Cardiac muscle cell (in vitro differentiated cells and primary cell): Measurements from ENCODE around the gene RPAP3. TPM values are rescaled to one million over a fixed set of nuclear protein-coding genes. Genes with fewer than 3 reads are reported as not detected.

Experiments used
- DNase-seq, 2 donors: peaks; one replicate each; pipeline versions ENCODE4 v3.0.0 to v3.0.0-alpha.2; 2010 to 2017; ENCODE audit warnings: low read depth in 1 of 2, low spot score in 1 of 2
- H3K27ac ChIP-seq: fragments of 200-600 bp; sonication (generic); 2 replicates; pipeline ENCODE4 v1.5.1; 2016
- H3K27me3 ChIP-seq: fragments of 200-600 bp; sonication (generic); 2 replicates; pipeline ENCODE4 v1.6.0; 2016; ENCODE audit warnings: control low read depth
- H3K36me3 ChIP-seq: fragments of 200-600 bp; sonication (generic); 2 replicates; pipeline ENCODE4 v1.5.1; 2016; ENCODE audit warnings: control low read depth
- H3K4me1 ChIP-seq: fragments of 200-600 bp; sonication (generic); 2 replicates; pipeline ENCODE4 v1.8.1; 2017; ENCODE audit warnings: low read depth, mild to moderate bottlenecking, mixed run types
- H3K4me3 ChIP-seq: fragments of 200-600 bp; sonication (generic); 2 replicates; pipeline ENCODE4 v1.5.1; 2016; ENCODE audit warnings: mild to moderate bottlenecking
- H3K9me3 ChIP-seq: fragments of 200-600 bp; sonication (generic); 2 replicates; pipeline ENCODE4 v1.5.1; 2017; ENCODE audit warnings: low read depth, mild to moderate bottlenecking, control low read depth
- CTCF ChIP-seq: IDR thresholded peaks from 2 replicates; pipeline ENCODE4 v1.5.1; 2012; ENCODE audit warnings: low read depth, mild to moderate bottlenecking, low read length
- polyA plus RNA-seq: library from polyadenylated mRNA; unstranded; fragments of >200 nt; fragmentation: Nextera tagmentation; extraction: Ambion mirVana; gene quantifications from 2 replicates; pipeline ENCODE4 v1.2.1, GENCODE V29; 2016
- total RNA-seq: library from RNA; depleted of rRNA; stranded (reverse); fragments of >200 nt; gene quantifications from 2 replicates; pipeline ENCODE4 v1.2.3, GENCODE V29; 2016

RPAP3 gene
- total and polyA plus RNA-seq, 2 experiments from 2014 or later: 24.9 to 44.3 TPM

GRCh38 chr12:47746073-47746472, 40.2 kb upstream of the RPAP3 start:
- Histone ChIP-seq H3K27me3 (no peaks in the 10 kb centered on the region), H3K36me3 (no peaks in the 10 kb centered on the region), H3K4me3 (no peak overlapping the region), H3K4me1 (peaks cover 5% of the 10 kb centered on the region), H3K9me3 (no peaks in the 10 kb centered on the region), H3K27ac (no peak overlapping the region)
- DNase-seq: no peak
- no peak for TF ChIP-seq CTCF

GRCh38 chr12:47745485-47746041, 39.7 kb upstream of the RPAP3 start:
- Histone ChIP-seq H3K27ac (no peak overlapping the region), H3K27me3 (no peaks in the 10 kb centered on the region), H3K4me3 (no peak overlapping the region), H3K4me1 (peaks cover 10% of the 10 kb centered on the region), H3K36me3 (no peaks in the 10 kb centered on the region), H3K9me3 (no peaks in the 10 kb centered on the region)
- no peak for DNase-seq
- TF ChIP-seq CTCF: no peak

- Histone ChIP-seq H3K27me3 (no peaks in the 10 kb centered on the region), H3K36me3 (no peaks in the 10 kb centered on the region), H3K4me3 (no peak overlapping the region), H3K4me1 (peaks cover 11% of the 10 kb centered on the region), H3K27ac (no peak overlapping the region), H3K9me3 (no peaks in the 10 kb centered on the region)
- no peak for TF ChIP-seq CTCF
- no peak for DNase-seq
Observed at GRCh38 chr12:47744778-47745436, 39.1 kb upstream of the RPAP3 start.

- no peaks in the 10 kb centered on the region for H3K27me3 ChIP-seq
- TF ChIP-seq CTCF: peak; percentile 20
- H3K36me3 ChIP-seq: no peaks in the 10 kb centered on the region
- no peak overlapping the region for H3K27ac ChIP-seq
- no peak overlapping the region for H3K4me3 ChIP-seq
- H3K4me1 ChIP-seq: peaks cover 11% of the 10 kb centered on the region
- no peak for DNase-seq
- no peaks in the 10 kb centered on the region for H3K9me3 ChIP-seq
Observed at GRCh38 chr12:47744005-47744651, 38.3 kb upstream of the RPAP3 start.

DNA sequence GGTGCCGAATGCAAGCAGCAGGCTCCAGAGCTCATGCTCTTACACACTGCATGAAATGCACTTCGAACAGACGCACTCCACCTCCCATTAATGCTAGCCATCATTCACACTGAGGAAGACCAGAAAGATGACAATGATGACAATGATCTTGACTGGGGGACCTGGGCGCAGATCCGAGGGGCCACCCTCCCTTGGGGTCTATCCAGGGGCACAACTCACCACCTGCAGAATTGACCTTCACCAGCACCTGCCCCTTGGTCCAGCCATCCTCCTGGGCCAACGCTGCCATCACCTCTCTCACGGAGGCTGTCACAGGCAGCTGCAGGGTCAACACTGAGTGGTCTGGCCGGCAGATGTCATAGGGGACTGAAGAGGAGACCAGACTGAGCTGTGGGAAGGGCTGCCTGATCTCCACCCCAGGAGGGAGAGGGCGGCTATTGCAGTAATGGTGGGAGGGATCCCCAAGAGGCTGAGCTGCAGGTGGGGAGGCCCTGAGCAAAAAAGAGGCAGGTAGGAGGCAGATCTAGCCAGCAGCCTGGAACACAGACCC, 37.6 kb upstream of the RPAP3 start:
- TF ChIP-seq CTCF: no peak

More for the DNA sequence above, 37.6 kb upstream of the RPAP3 start:
- H3K4me3 ChIP-seq: no peak overlapping the region
- DNase-seq: no peak
- peaks cover 11% of the 10 kb centered on the region for H3K4me1 ChIP-seq
- H3K27ac ChIP-seq: no peak overlapping the region
- no peaks in the 10 kb centered on the region for H3K27me3 ChIP-seq
- no peaks in the 10 kb centered on the region for H3K36me3 ChIP-seq
- no peaks in the 10 kb centered on the region for H3K9me3 ChIP-seq
